Epithelial cell of prostate (primary cell): Measurements from ENCODE around the gene FNDC10.
"Not testable (repeated sequence)": the region's sequence is repeated elsewhere in the genome, so short reads cannot be mapped to it uniquely, and the experiment has no call there.

Source experiments
- DNase-seq: peaks from one replicate; pipeline ENCODE4 v3.0.0-alpha.2; 2011; ENCODE audit warnings: low read depth, low spot score
- H3K27ac ChIP-seq: fragments of 450-650 bp; 2 replicates; pipeline ENCODE4 v1.5.1; 2017; ENCODE audit warnings: mild to moderate bottlenecking

The FNDC10 gene

DNA sequence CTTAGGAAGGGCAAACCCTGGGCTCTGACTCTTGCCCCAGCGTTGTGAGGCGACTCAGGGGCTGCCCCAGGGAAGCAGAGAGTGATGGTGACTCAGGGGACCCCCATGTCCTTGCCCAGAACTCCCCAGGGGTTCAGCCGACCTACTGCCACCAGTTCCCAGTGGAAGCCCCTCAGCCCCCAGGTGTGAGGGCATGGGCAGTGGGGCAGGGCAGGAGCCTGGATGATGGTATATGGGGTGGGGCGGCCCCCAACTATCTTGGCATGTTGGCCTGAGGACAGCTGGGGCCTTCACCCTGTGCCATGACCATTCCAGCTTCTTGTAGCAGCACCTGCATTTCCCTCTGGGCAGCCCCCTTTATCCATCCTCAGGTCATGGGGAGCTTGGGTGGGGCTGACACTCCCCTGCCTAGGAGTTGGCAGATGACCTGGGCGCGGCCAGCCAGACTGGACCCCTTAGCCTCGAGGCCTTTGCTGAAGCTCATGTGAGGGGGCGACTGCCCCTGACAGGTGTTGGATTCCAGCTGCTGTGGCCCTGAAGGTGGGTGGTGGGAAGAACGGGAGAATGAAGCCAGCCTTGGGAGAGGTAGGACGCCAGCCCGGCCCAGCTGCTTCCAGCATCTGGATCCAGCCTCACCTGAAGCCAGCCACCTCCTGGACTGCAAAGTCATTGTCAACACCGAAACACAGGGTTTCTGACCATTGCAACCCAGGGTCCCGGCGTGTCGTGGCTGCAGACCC, 1.8 kb upstream of the FNDC10 start:
- no peak overlapping the region for H3K27ac ChIP-seq
- DNase-seq = no peak

DNA sequence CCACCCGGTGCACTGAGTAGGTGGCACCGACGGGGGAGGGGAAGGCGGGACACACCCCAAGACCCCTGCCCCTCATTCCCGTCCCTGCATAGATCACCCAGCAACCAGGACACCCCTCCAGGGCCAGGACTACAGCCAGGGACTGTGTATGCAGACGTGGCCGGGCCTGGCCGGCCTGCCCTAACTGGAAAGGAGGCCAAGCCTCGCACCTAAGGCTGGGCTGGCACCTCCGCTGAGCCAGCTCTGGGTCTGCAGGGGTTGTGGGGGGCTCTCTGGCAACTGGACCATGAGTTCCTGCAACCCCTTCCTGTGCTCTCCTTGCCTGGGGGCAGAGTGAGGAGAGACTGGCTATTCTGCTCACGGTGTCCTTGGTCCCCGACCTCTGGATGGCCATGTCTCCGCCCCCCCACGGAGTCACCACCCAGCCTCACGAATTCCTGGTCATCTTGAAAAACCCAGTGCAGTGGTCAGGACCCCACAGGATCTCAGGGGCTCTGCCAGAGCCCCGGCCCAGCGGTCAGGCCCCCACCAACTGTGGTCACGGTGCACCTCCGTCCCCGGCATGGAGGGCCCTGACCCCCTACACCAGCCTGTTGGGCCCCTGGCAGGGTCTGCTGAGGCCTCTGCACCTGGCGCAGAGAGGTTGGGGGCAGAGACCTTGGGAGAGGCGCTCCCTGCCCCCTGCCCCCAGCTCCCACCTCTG, 1.1 kb upstream of the FNDC10 start:
- no peak for DNase-seq
- H3K27ac ChIP-seq = no peak overlapping the region

DNA sequence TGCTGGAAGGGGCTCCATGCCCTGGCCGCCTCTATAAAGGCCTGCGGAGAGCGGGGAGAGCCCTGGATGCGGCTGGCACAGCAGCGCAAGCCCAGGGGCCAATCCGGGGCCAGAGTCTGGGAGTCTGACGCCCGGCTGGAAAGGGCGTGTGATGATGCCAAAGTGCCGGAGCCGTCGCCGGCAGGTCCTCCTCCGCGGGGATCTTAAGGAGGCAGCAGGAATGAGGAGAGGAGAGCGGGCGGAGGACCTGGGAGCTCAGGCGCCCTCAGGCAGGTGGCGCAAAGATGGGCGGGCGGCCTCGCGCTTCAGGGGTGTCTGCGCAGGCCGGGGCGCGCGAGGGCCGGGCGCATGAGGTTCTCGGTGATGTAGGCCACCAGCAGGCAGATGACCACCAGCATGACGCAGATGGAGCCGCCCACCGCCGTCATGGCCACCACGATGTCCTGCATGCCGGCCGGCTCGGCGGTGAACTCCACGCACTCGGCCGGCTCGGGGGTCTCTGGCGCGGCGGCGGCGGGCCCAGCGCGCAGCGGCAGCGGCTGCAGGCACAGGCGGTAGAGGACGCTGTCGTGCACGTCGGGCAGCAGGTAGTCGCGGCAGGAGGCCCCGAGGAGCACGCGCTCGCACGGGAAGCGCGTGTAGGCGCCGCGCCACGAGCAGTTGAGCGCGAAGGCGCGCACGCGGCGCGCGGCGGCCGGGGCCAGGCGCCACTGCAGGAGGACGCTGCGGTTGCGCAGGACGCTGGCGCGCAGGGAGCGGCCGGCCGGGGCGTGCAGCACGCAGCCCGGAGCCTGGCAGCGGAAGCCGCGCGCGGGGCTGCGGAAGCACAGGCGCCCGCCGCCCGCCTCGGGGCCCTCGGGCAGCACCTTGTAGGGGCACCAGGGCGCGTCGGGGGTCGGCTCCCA, 653 bp downstream of the FNDC10 start:
- no peak overlapping the region for H3K27ac ChIP-seq
- DNase-seq = no peak

DNA sequence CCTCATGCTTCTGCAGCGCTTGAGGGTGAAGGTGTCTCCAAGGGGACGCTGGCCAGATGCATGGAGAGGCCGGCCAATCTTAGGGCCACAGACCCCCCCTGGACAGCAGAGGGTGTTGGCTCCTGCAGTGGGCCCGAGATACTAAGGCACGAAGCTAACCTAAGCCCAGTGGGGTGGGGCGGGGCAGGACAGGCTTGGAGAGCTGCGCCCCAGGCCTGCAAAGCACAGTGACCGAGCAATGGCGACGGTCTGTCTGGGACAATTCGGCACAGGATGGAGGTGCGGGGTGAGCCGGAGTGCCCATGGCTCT, 1.3 kb downstream of the FNDC10 start:
- H3K27ac ChIP-seq = no peak overlapping the region
- no peak for DNase-seq

DNA sequence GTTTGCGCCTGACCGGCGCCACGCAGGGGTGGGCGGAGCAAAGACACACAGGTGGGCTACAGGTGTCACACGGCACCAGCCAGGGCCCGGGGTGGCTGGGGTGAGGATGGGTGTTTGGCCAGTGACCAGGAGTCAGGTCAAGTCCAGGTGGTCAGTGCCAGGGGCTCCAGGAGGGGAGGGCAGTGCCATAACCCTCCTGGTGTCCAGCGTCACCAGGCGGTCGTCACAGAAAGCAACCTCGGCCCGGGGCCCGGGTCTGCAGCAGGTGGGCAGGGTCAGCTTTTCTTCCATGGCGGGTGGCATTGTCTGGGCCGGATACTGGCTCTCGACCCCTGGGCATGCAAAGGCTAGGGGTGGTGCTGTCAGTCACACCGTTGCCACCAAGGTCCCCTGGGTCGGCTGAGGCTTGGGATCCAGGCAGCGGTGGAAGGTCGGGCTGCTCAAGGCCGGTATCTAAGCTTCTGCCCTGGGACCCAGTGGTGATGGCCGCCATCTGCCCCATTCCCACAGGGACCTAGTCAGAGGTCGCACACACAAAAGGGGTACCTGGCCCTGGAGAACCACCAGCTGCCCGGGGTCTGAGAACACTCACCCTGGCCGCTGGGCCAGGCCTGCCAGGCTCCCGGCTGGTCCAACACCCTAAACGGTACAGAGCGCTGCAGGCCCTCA, 1.8 kb downstream of the FNDC10 start:
- no peak overlapping the region for H3K27ac ChIP-seq
- no peak for DNase-seq

DNA sequence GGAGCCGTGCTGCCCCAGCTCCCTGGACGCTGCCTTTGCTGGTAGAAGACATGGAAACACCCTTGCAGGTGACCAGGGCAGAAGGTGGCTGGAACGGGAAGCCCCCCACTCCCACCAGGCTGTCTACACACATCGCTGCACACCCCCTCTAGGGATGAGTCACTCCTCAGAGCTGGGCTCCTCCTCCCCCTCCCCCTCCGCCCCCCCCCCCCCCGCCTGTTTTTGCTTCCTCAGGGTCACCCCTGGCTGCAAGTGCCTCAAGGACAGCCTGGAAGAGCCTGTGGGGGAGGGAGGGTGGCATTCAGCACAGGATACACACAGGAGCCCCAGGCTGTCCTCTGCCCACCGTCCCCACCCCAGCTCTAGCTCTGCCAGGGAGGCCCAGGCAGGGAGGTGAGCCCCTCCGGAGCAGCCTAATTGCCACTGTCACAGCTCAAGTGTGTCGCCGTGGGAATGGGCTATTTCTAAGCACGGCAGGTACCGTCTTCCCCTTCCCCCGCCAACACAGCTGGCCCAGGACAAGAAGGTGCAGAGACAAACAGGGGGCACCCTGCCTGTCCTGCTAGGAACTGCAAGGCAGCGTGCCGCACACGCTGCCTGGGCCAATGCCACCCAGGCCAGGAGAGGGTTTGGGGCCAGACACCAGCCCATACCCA, 2.5 kb downstream of the FNDC10 start:
- no peak for DNase-seq
- no peak overlapping the region for H3K27ac ChIP-seq

DNA sequence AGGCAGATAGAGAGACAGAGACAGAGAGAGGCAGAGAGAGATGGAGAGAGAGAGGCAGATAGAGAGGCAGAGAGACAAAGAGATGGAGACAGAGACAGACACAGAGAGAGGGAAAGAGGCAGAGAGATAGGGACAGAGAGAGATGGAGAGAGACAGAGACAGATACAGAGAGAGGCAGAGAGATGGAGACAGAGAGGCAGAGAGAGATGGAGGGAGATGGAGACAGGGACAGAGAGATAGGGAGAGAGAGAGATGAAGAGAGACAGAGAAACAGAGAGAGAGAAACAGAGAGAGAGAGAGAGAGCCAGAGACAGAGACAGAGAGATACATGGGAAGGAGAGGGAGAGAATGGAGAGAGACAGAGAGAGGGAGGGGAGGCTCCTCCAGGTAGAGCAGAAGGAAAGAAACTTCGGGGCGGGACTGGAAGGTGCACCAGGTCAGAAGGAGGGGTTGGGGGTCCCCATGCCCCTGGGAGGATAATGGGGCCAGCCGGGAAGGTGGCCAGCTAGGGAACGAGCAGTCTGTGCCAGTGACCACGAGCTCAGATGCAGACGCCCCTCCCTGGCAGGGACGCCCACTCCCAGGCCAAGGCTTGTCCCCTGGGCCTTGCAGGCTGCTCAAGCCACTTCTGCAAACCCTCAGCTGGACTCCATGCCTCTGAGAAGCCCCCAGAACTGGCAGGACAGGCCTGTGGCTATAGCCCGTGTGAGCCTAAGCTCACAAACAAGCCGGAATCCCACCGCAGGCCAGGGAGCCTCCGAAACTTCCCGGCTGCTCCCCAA, 3.3 kb downstream of the FNDC10 start:
- no peak for DNase-seq
- no peak overlapping the region for H3K27ac ChIP-seq

DNA sequence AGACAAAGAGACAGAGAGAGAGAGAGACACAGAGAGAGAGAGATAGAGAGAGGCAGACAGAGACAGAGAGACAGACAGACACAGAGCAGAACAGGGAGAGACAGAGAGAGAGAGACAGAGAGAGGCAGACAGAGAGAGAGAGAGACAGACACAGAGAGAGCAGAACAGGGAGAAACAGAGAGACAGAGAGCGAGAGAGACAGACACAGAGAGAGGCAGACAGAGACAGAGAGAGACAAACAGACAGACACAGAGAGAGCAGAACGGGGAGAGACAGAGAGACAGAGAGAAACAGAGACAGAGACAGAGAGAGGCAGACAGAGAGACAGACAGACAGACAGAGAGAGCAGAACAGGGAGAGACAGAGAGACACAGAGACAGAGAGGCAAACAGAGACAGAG, 4.6 kb downstream of the FNDC10 start:
- not testable (repeated sequence) for DNase-seq, H3K27ac ChIP-seq

DNA sequence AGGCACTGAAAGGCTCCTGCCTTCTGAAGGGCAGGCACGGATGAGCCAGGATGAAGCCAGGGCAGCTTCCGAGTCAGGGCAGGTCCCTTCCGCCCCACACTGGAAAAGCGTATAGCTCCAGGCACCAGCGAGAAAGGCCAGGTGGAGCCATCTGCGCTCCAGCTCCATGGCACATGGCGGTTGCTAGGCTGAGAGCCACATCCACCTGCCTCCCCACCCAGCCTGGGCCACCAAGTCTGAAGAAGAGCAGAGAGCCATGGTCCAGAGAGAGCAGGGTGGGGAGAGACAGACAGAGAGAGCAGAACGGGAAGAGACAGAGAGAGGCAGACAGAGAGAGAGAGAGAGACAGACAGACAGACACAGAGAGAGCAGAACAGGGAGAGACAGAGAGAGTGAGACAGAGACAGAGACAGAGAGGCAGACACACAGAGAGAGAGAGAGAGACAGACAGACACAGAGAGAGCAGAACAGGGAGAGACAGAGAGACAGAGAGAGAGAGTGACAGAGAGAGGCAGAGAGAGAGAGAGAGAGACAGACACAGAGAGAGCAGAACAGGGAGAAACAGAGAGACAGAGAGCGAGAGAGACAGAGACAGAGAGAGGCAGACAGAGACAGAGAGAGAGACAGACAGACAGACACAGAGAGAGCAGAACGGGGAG, 5.2 kb downstream of the FNDC10 start:
- no peak overlapping the region for H3K27ac ChIP-seq
- no peak for DNase-seq

DNA sequence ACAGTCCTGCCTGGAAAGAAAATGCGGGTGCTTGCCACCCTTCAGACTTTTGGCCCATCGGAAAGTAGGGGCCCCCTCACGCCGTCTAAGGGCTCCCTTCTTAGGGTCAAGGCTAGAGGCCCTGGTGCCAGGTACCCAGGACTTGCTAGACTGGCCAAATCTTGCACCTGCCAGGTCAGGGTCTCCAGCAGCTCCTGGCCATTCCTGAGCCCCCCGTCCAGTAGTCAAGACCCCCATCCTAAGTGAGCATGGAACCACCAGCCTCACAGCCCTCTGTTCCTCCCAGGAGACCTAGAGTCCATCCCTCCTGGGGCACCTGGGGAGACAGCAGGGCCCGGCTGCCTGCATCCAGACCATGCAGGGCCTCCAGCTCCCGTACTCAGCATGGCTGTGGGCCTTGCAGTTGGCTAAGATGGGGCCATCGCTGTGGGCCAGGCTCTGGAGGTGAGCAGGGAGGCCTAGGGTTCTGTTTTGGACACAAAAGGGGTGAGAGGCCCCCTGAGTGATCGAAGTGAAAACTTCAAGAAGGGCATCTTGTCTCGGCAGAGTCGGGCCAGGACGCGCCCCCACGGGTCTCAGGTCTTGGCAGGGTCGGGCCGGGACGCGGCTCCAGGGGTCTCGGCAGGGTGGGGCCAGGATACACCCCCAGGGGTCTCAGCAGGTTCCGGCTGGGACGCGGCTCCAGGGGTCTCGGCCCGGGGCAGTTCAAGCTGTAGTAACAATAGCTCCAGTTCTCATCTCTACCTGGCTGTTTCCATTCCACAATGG, 5.9 kb downstream of the FNDC10 start:
- no peak overlapping the region for H3K27ac ChIP-seq
- no peak for DNase-seq

DNA sequence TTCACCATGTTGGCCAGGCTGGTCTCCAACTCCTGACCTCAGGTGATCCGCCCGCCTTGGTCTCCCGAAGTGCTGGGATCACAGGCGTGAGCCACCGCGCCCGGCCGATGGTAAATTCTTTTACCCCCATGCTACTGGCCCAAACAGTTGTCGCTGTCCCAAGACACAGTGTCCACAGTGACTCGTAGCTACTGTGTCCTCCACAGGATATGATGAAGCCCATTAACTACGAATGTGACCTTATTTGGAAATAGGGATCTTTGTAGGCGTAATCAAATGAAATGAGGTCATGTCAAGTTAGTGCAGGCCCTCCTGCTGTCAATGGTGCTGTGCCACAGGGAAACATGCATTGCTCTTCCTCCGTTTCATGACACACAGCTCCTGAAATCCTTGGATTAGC, 8.5 kb downstream of the FNDC10 start:
- no peak overlapping the region for H3K27ac ChIP-seq
- DNase-seq = no peak

DNA sequence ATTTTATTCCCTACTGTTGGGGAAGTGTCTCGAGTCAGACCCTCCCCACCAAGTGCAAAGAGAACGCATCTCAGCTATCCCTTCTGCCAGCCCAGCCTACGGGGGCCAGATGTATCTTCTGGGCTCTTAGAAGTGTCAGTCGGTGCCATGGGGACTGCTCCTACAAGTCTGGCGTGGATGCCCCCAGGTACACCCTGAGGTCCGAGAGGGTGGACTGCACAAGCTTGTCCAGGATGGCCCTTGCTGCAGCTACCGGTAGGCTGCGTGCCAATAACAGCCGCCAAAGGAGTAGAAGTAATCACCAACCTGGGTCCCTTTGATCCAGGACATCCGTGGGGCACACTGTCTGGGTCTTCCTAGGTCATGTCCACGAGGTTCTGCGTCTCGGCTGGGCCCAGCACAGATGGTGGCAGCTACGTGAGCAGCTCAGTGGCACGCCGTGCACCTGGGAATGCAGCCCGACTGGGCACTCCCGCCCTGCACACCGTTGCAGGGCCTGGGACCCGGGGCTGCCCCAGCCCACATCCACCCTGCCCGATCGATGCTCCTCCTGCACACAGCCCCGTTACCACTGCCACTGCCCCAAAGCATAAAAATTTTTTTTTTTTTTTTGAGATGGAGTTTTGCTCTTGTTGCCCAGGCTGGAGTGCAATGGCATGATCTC, 16.5 kb downstream of the FNDC10 start:
- DNase-seq = no peak
- no peak overlapping the region for H3K27ac ChIP-seq

DNA sequence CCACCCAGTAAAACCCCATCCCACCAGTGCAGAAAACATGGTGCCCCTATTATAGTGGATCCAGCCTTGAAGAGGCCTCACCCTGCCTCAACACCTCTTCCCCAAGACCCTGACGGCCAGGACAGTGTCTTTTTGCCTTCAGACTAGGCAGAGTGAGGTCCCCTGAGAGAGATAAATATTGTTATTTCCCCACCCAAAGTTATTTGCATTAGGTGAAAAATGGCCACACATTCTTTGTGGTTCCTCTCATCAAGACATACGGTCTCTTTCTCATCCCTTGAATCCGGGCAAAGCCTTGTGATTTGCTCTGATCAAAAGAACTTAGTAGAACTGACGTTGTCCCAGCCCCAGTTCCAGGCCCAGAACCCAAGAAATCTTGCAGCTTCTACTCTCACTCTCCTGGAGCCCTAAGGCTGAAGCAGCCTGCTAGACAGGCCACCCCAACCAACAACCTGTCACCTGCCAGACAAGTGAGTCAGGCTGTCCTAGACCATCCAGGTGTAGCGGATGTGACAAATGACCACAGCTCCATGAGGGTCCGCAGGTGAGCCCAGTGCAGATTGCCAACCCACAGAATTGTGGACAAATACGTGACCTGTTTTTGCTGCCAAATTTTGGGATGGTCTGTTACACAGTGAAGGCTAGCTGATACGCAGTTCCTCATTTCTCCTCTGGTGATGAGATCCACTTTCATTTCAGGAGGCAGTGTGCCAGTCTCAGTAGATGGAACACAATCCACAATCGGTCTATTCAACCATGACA, 17.2 kb downstream of the FNDC10 start:
- no peak for DNase-seq
- H3K27ac ChIP-seq = no peak overlapping the region

DNA sequence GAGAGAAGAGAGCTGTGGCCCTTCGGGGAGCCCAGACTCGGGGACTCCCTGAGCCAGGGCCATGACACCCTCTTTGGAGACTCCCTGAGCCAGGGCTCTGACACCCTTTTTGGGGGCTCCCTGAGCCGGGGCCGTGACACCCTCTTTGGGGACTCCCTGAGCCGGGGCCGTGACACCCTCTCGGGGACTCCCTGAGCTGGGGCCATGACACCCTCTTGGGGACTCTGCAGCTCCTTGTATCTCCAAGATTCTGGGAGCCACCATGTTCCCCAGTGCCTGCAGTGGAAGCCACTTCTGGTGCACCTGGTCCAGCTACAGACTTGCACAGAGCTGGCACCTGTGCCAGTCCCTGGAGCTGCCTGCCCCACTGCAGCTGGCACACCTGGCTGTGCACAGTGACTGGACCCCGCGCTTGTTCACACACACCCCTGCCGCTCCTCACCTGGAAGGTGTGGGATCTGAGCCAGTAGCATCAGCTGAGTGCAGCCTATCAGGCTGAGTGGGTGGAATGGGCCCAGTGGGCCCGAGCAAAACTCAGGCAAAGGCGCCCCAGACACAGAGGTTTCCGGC, 21.5 kb downstream of the FNDC10 start:
- no peak overlapping the region for H3K27ac ChIP-seq
- no peak for DNase-seq

DNA sequence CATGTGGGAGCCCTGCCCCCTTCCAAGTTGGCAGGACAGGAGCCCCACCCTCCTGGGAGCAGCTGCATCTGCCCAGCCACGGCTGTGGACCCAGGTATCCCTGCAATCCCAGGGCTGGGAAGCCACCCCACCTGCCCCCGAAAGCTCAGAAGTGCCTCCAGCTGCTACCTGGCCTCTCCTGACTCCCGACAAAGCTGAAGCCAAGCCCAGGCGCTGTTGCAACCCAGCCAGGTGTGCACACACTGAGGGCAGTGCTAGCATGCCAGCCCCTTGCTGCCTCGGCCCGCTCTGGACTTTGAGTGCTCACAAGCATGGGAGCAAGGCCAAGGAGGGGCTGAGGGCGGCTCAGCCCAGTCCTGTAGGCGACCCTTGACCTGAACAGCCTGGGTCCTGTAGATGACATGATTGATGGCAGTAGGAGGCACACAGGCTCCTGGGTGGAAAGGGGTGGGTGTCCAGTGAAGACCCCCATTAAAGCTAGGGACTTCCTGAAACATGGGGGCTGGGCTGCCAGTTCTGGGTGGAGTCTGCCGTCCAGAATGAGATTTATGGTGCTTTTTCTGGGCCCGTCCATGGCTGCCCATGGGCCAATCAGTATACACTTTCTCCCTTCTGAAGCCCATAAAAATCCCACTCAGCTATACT, 22.4 kb downstream of the FNDC10 start:
- DNase-seq = no peak
- H3K27ac ChIP-seq = no peak overlapping the region
